Stomach (tissue), 4 donors: ENCODE results near the gene PHF2.

Experiments used
- CTCF ChIP-seq, 7 experiments: fragments of 450-650 bp in 4 of 7; fragments of 200-600 bp in 3 of 7; sonication (generic) in 3 of 7; IDR thresholded peaks; one replicate each; pipeline ENCODE4 v1.5.1; 2016 to 2019; ENCODE audit warnings: antibody characterized with exemption in 7 of 7, control low read depth in 2 of 7, mild to moderate bottlenecking in 1 of 7
- POLR2A ChIP-seq, 4 donors: fragments of 450-650 bp; IDR thresholded peaks; one replicate each; pipeline ENCODE4 v1.6.1; 2016; ENCODE audit warnings: antibody characterized with exemption in 4 of 4, control low read depth in 2 of 4, mild to moderate bottlenecking in 1 of 4, moderate library complexity in 1 of 4

GRCh38 chr9:93709600-93710369 is 133.4 kb downstream of the PHF2 start:
- TF ChIP-seq CTCF (IDR thresholded peaks at IDR 0.05) (no peak), POLR2A (IDR thresholded peaks at IDR 0.05) (no peak)
